GM18505 (cell line): Measurements from ENCODE around the gene SCN2B.

Experiments used
- ATAC-seq: cut with Tn5 transposase; IDR thresholded peaks from one replicate; pipeline ENCODE4 v1.9.1; 2021; ENCODE audit not compliant: unreplicated experiment
- POLR2A ChIP-seq: IDR thresholded peaks from 4 replicates; pipeline ENCODE4 v1.6.1; 2011; ENCODE audit warnings: borderline replicate concordance; ENCODE audit not compliant: insufficient read depth, insufficient read length; ENCODE audit errors: extremely low read depth

SCN2B gene

GRCh38 chr11:118166641-118167040 lies 9.8 kb downstream of the SCN2B start:
- no peak for ATAC-seq
- TF ChIP-seq POLR2A: no peak

GRCh38 chr11:118164885-118165284 lies 11.6 kb downstream of the SCN2B start:
- no peak for ATAC-seq
- TF ChIP-seq POLR2A: no peak

GRCh38 chr11:118163494-118163893 lies 12.9 kb downstream of the SCN2B start:
- TF ChIP-seq POLR2A: no peak
- no peak for ATAC-seq

- no peak for ATAC-seq
- TF ChIP-seq POLR2A: no peak
Measured at GRCh38 chr11:118162846-118163245, 13.6 kb downstream of the SCN2B start.

- no peak for TF ChIP-seq POLR2A
- ATAC-seq: no peak
Measured at GRCh38 chr11:118161786-118162185, 14.7 kb downstream of the SCN2B start.

GRCh38 chr11:118157186-118157895 lies 19.1 kb downstream of the SCN2B start:
- ATAC-seq: no peak
- no peak for TF ChIP-seq POLR2A

- no peak for ATAC-seq
- no peak for TF ChIP-seq POLR2A
Measured at GRCh38 chr11:118156531-118157185, 19.8 kb downstream of the SCN2B start.

- ATAC-seq: no peak
- TF ChIP-seq POLR2A: no peak
Measured at GRCh38 chr11:118155776-118156530, 20.5 kb downstream of the SCN2B start.

GRCh38 chr11:118154641-118155040 lies 21.8 kb downstream of the SCN2B start:
- no peak for ATAC-seq

GRCh38 chr11:118153976-118154375 lies 22.5 kb downstream of the SCN2B start:
- no peak for TF ChIP-seq POLR2A
- ATAC-seq: no peak

More at GRCh38 chr11:118154641-118155040, 21.8 kb downstream of the SCN2B start:
- no peak for TF ChIP-seq POLR2A

- no peak for ATAC-seq
- TF ChIP-seq POLR2A: no peak
Measured at GRCh38 chr11:118153516-118153915, 22.9 kb downstream of the SCN2B start.

- ATAC-seq: no peak
- no peak for TF ChIP-seq POLR2A
Measured at GRCh38 chr11:118152552-118153471, 23.6 kb downstream of the SCN2B start, which contains the start of gene SCN4B. SCN4B (minus strand) TSS chr11:118152823; CDS start chr11:118152673, 150 bp downstream.
